GM18505 (cell line): ENCODE data around the gene IL1RN.

Experiments
- ATAC-seq: cut with Tn5 transposase; IDR thresholded peaks from one replicate; pipeline ENCODE4 v1.9.1; 2021; ENCODE audit not compliant: unreplicated experiment
- POLR2A ChIP-seq: IDR thresholded peaks from 4 replicates; pipeline ENCODE4 v1.6.1; 2011; ENCODE audit warnings: borderline replicate concordance; ENCODE audit not compliant: insufficient read depth, insufficient read length; ENCODE audit errors: extremely low read depth

The IL1RN gene

GRCh38 chr2:113162173-113162572 is 34.8 kb downstream of the IL1RN start:
- no peak for TF ChIP-seq POLR2A
- ATAC-seq = no peak

GRCh38 chr2:113162869-113163268 is 35.5 kb downstream of the IL1RN start:
- no peak for TF ChIP-seq POLR2A
- ATAC-seq = no peak

- no peak for TF ChIP-seq POLR2A
- ATAC-seq = no peak
These were observed 37.0 kb downstream of the IL1RN start for GRCh38 chr2:113164215-113164929.

GRCh38 chr2:113164930-113165585 is 37.7 kb downstream of the IL1RN start:
- no peak for ATAC-seq

GRCh38 chr2:113166187-113166645 is 38.8 kb downstream of the IL1RN start:
- no peak for ATAC-seq
- no peak for TF ChIP-seq POLR2A

More at GRCh38 chr2:113164930-113165585, 37.7 kb downstream of the IL1RN start:
- TF ChIP-seq POLR2A = no peak

GRCh38 chr2:113167115-113167932 is 39.9 kb downstream of the IL1RN start:
- ATAC-seq = no peak
- no peak for TF ChIP-seq POLR2A

DNA sequence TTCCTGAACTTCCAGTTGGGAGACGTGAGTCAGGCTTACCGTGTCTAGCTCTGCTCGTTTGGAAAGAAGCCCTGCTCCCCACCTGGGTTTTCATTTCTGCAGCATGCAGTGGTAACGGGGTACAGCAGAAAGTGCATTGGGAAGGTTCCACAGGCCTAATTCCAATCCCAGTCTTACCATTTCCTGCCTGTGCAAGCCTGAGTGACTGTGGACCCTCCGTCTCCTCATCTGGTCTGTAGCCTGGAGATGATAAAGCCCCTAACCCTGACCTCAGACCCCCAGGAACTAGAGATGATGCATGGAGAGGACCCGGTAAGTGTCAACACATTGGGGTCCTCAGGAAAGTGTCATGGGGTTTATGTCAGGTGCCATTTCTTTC is 40.6 kb downstream of the IL1RN start:
- no peak for TF ChIP-seq POLR2A
- ATAC-seq = no peak

DNA sequence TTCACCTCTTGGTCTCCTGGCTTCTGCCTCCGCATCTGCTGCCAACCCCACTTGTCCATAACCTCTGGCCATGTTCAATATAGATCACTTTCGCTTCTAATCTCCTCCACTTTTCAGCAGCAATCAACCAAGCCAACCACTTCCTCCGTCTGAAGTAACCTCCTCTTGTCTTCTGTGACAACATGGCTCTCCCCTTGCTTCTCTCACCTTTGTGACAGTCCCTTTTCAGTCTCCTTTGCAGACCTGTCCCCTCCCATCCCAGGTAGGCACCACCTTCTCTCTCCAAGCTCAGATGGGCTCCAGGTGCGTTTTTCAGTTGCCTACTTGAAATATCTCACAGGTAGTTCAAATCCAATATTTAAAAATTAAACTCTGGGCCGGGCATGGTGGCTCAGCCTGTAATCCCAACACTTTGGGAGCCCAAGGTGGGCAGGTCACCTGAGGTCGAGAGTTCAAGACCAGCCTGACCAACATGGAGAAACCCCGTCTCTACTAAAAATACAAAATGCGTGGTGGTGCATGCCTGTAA is 41.7 kb downstream of the IL1RN start:
- no peak for ATAC-seq

DNA sequence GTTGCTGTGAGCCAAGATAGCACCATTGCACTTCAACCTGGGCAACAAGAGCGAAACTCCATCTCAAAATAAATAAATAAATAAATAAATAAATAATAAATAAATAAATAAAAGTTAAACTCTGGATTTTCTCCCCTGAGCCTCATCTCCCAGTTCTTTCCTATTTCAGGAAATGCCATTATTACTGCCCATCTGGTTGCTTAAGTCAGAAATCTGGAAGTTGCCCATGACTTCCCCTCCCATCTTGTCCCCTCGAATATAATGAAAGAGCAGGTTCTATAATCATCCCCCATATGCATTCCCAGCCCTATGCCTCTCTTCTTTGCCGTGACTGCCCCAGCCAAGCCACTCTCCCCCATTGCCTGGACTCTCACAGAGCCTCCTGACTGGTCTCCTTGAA is 42.2 kb downstream of the IL1RN start:
- ATAC-seq = no peak
- no peak for TF ChIP-seq POLR2A

More for the DNA sequence above, 41.7 kb downstream of the IL1RN start:
- TF ChIP-seq POLR2A = no peak

DNA sequence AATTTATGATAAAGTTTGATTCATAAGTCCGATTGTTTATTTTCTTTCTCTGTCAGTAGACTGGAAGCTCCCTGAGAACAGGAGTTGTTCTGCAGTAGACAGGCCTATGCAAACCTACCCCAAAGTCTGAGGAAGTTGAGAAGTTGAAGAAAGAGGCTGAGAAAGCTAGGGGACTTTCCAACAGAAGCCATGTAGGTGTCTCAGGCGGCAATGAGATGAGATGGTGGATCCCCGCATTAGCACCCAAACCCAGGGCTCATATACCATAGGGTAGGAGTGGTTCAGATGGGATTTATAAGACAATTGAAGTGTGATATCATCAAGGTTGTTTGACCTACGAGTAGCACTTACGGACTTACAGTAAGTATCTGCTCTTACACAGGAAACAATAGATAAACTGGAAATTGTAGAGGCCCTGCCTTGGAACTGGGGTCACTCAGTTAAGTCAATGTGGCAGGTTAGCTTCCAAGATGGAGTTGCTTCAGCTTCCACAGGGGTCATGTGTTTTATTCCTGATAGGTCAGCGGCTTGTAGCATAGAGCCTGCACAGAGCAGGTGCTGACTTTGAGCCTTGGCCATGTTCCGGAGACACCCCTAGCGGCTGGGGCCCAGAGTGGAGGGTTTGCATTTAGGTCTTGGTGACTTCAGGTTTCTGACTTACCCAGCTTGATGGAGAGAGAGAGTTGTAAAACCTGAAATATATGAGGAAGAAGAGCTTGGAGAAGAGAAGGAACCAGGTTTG is 44.1 kb downstream of the IL1RN start:
- TF ChIP-seq POLR2A = no peak
- no peak for ATAC-seq

GRCh38 chr2:113172721-113173541 is 45.5 kb downstream of the IL1RN start:
- TF ChIP-seq POLR2A = no peak
- no peak for ATAC-seq

DNA sequence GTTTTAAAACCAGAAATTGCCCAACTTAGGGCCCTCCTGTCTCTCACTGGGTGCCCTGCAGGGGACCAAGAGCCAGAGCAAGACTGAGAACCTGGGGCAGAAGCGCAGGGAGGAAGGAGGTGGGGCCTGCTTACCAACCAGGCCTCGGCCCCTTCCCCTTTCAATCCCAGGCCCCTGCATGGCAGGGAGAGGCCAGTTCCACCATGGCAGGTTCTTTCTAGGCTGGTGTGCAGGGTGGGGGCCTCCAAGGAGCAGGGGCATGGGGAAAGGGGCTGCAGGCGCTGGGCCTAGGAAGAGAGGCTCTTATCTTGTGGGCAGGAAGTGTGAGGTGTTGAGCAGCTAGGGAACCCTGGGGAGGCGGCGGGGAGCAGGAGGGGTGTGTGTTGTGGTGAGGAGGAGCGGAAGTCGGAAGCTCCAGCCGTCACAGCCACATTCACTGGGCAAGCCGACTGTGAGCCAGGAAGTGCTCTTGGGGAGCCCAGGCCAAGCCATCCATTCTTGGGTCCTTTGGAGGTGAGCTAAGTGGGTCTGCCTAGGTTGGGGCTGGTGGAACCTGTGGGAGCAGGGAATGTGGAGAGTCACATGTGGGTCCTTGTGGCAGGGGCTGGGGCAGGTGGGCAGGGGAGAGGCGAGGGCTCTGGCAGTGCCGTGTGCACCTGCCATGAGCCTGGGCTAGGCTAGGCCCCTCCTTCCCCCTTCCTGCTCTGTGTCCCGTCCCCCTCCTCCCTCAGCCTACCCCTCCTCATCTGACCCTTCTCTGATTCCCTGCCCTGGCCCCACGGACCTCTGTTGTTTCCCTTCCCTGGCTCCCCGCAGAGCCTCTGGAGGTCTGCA is 46.4 kb downstream of the IL1RN start, which contains the start of gene PSD4:
TSS of gene PSD4 (plus strand) at position 430 of the 834 bp plus-strand sequence. CDS start 8,486 bp downstream, outside the sequence.
- TF ChIP-seq POLR2A = peak; percentile 95
- ATAC-seq = peak; percentile 80

DNA sequence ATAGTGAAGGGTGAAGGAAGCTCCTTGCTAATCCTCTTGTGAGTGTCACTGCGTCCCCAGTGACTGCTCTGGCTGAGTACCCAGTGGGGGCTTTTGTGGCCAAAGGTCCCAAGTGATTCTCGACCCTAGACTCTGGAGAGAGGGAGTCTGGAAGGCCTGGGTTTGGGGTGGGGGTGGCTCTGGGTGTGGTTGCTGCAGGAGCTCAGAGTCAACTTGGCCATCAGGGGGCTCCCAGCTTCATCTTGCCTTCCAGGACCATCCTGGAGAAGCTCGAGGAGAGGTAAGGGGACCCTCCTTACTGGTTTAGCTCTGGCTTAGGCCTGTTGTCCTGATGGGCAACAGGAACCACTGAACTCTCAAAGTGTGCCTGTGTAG is 47.0 kb downstream of the IL1RN start:
- no peak for TF ChIP-seq POLR2A
- no peak for ATAC-seq
